Measurements from ENCODE around the gene BET1.
"Not testable (repeated sequence)": the region's sequence is repeated elsewhere in the genome, so short reads cannot be mapped to it uniquely, and the experiment has no call there.

The BET1 gene

DNA sequence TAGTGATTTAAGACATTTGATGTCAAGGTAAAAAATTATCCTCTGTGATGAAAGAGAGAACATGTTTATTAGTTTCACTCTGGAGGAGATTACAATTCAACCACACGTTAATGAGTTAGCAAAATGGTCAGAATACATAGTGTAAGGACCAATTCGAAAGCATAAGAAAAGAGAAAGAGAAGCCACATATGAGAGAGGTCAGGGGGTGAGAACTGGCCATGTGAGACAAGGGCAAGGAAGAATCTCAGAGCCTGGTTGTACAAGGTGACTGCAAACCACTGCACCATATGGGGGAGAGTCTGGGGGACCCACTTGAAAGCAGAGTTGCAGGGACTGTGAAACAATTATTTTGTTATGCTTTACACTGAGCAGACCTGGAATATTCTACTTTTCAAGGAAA is 27.7 kb upstream of the BET1 start:
- TF ChIP-seq, protein P1, sequence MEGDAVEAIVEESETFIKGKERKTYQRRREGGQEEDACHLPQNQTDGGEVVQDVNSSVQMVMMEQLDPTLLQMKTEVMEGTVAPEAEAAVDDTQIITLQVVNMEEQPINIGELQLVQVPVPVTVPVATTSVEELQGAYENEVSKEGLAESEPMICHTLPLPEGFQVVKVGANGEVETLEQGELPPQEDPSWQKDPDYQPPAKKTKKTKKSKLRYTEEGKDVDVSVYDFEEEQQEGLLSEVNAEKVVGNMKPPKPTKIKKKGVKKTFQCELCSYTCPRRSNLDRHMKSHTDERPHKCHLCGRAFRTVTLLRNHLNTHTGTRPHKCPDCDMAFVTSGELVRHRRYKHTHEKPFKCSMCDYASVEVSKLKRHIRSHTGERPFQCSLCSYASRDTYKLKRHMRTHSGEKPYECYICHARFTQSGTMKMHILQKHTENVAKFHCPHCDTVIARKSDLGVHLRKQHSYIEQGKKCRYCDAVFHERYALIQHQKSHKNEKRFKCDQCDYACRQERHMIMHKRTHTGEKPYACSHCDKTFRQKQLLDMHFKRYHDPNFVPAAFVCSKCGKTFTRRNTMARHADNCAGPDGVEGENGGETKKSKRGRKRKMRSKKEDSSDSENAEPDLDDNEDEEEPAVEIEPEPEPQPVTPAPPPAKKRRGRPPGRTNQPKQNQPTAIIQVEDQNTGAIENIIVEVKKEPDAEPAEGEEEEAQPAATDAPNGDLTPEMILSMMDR (IDR thresholded peaks at IDR 0.05; ENCODE audit: poor library complexity, severe bottlenecking): no peak
- Histone ChIP-seq H3K9me3 (ENCODE audit: severe bottlenecking) (no peaks in the 10 kb centered on the region), H3K4me1 (ENCODE audit: insufficient read depth, poor library complexity, severe bottlenecking) (no peaks in the 10 kb centered on the region), H3K4me3 (ENCODE audit: severe bottlenecking) (no peak overlapping the region), H3K36me3 (ENCODE audit: low read depth) (no peaks in the 10 kb centered on the region), H3K27me3 (ENCODE audit: insufficient read depth, poor library complexity, severe bottlenecking) (no peaks in the 10 kb centered on the region), H3K27ac (ENCODE audit: poor library complexity, severe bottlenecking) (no peak overlapping the region)
- ATAC-seq (ENCODE audit: low read depth) (no peak), DNase-seq (ENCODE audit: low spot score) (no peak)

DNA sequence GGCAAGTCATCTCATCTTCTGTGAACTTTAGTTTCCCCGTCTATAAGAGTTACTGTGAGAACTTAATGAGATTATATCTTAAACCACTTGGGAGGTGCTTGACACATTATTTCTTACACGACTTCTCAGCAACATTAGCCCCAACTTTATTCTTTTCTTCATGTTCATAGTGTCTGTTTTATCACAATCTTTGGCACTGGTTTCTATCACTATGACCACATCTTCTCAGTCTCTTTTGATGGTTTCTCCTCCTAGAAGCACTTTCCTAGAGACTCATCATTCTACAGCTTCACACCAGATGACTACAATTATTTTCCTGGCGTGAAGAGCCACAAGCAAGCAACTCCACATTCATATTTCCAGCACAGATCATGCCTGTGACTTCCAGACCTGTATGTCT is 26.5 kb upstream of the BET1 start:
- no peaks in the 10 kb centered on the region for H3K9me3 ChIP-seq (ENCODE audit: severe bottlenecking)
- no peak overlapping the region for H3K27ac ChIP-seq (ENCODE audit: poor library complexity, severe bottlenecking)
- H3K27me3 ChIP-seq (ENCODE audit: insufficient read depth, poor library complexity, severe bottlenecking): no peaks in the 10 kb centered on the region
- H3K36me3 ChIP-seq (ENCODE audit: low read depth): no peaks in the 10 kb centered on the region
- DNase-seq (ENCODE audit: low spot score) (no peak), ATAC-seq (ENCODE audit: low read depth) (no peak)
- TF ChIP-seq, protein P1 (IDR thresholded peaks at IDR 0.05; ENCODE audit: poor library complexity, severe bottlenecking): no peak
- H3K4me3 ChIP-seq (ENCODE audit: severe bottlenecking): no peak overlapping the region
- no peaks in the 10 kb centered on the region for H3K4me1 ChIP-seq (ENCODE audit: insufficient read depth, poor library complexity, severe bottlenecking)

GRCh38 chr7:94029976-94030375 is 25.8 kb upstream of the BET1 start:
- no peak overlapping the region for H3K4me3 ChIP-seq (ENCODE audit: severe bottlenecking)
- no peak overlapping the region for H3K27ac ChIP-seq (ENCODE audit: poor library complexity, severe bottlenecking)
- no peak for ATAC-seq (ENCODE audit: low read depth)
- no peaks in the 10 kb centered on the region for H3K9me3 ChIP-seq (ENCODE audit: severe bottlenecking)
- no peaks in the 10 kb centered on the region for H3K27me3 ChIP-seq (ENCODE audit: insufficient read depth, poor library complexity, severe bottlenecking)
- no peaks in the 10 kb centered on the region for H3K4me1 ChIP-seq (ENCODE audit: insufficient read depth, poor library complexity, severe bottlenecking)
- DNase-seq (ENCODE audit: low spot score): no peak
- H3K36me3 ChIP-seq (ENCODE audit: low read depth): no peaks in the 10 kb centered on the region
- TF ChIP-seq, protein P1 (IDR thresholded peaks at IDR 0.05; ENCODE audit: poor library complexity, severe bottlenecking): no peak

DNA sequence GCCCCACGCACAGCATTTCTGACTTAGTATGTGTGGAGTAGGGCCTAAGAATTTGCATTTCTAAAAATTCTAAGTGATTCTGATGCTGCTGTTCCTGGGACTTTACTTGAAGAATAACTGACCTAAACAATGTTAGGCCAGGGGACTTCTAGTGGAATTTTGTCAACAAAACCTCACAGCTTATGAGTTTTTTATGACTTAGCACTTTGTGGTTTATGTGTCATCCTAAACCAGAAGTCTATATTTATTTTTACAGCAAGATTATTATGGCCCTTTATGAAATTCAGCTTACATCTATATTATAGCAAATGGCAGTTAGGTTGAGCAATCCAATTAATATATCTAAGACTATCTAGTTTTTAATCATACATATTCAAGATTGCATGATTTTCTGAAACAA is 24.6 kb upstream of the BET1 start:
- H3K4me1 ChIP-seq (ENCODE audit: insufficient read depth, poor library complexity, severe bottlenecking): no peaks in the 10 kb centered on the region
- H3K27ac ChIP-seq (ENCODE audit: poor library complexity, severe bottlenecking): no peak overlapping the region
- DNase-seq (ENCODE audit: low spot score) (no peak), ATAC-seq (ENCODE audit: low read depth) (no peak)
- no peaks in the 10 kb centered on the region for H3K27me3 ChIP-seq (ENCODE audit: insufficient read depth, poor library complexity, severe bottlenecking)
- no peak overlapping the region for H3K4me3 ChIP-seq (ENCODE audit: severe bottlenecking)
- TF ChIP-seq, protein P1 (IDR thresholded peaks at IDR 0.05; ENCODE audit: poor library complexity, severe bottlenecking): no peak
- H3K9me3 ChIP-seq (ENCODE audit: severe bottlenecking): no peaks in the 10 kb centered on the region
- H3K36me3 ChIP-seq (ENCODE audit: low read depth): no peaks in the 10 kb centered on the region

- H3K27me3 ChIP-seq (ENCODE audit: insufficient read depth, poor library complexity, severe bottlenecking); H3K27ac ChIP-seq (ENCODE audit: poor library complexity, severe bottlenecking); H3K9me3 ChIP-seq (ENCODE audit: severe bottlenecking); DNase-seq (ENCODE audit: low spot score); H3K4me3 ChIP-seq (ENCODE audit: severe bottlenecking); ATAC-seq (ENCODE audit: low read depth); H3K36me3 ChIP-seq (ENCODE audit: low read depth); H3K4me1 ChIP-seq (ENCODE audit: insufficient read depth, poor library complexity, severe bottlenecking): not testable (repeated sequence)
These were observed 22.5 kb upstream of the BET1 start for GRCh38 chr7:94026619-94027018.
